Ishikawa (cell line): ENCODE data around the gene ESPN.

Experiments used
- CEBPB ChIP-seq: IDR thresholded peaks from 2 replicates; pipeline ENCODE4 v1.6.1; 2012
- CREB1 ChIP-seq: IDR thresholded peaks from 2 replicates; pipeline ENCODE4 v1.6.1; 2012; ENCODE audit warnings: low read depth
- EGR1 ChIP-seq: IDR thresholded peaks from 2 replicates; pipeline ENCODE4 v1.6.1; 2012
- EP300 ChIP-seq: IDR thresholded peaks from 2 replicates; pipeline ENCODE4 v1.6.1; 2012; ENCODE audit warnings: borderline replicate concordance
- FOXM1 ChIP-seq: IDR thresholded peaks from 2 replicates; pipeline ENCODE4 v1.6.1; 2012; ENCODE audit warnings: low read depth, borderline replicate concordance
- MAX ChIP-seq: IDR thresholded peaks from 2 replicates; pipeline ENCODE4 v1.6.1; 2012
- RAD21 ChIP-seq: IDR thresholded peaks from 2 replicates; pipeline ENCODE4 v1.6.1; 2012; ENCODE audit warnings: low read depth
- REST ChIP-seq: IDR thresholded peaks from 2 replicates; pipeline ENCODE4 v1.6.1; 2012; ENCODE audit warnings: low read depth, mild to moderate bottlenecking
- TEAD4 ChIP-seq: IDR thresholded peaks from 2 replicates; pipeline ENCODE4 v1.6.1; 2012
- YY1 ChIP-seq: IDR thresholded peaks from 2 replicates; pipeline ENCODE4 v1.6.1; 2012; ENCODE audit warnings: low read depth
- ZBTB7A ChIP-seq: IDR thresholded peaks from 2 replicates; pipeline ENCODE4 v1.6.1; 2012; ENCODE audit warnings: low read depth

GRCh38 chr1:6425658-6426057 is 1.1 kb downstream of the ESPN start:
- no peak for TF ChIP-seq RAD21
- no peak; the same call in 1 of the 2 replicates for TF ChIP-seq ZBTB7A
- no peak for TF ChIP-seq CEBPB
- no peak for TF ChIP-seq REST
- no peak for TF ChIP-seq EP300
- TF ChIP-seq YY1: no peak
- no peak for TF ChIP-seq MAX
- no peak for TF ChIP-seq CREB1
- TF ChIP-seq FOXM1: no peak
- no peak for TF ChIP-seq EGR1
- TF ChIP-seq TEAD4: no peak
